IPS-20b (cell line): Measurements from ENCODE around the gene MSTO1.
"Not testable (repeated sequence)": the region's sequence is repeated elsewhere in the genome, so short reads cannot be mapped to it uniquely, and the experiment has no call there.

ENCODE experiments used
- H3K27ac ChIP-seq: one replicate; pipeline ENCODE4 v1.5.1; 2013; ENCODE audit warnings: low read length
- H3K27me3 ChIP-seq: 2 replicates; pipeline ENCODE4 v1.6.1; 2013; ENCODE audit warnings: mild to moderate bottlenecking, low read length, inconsistent platforms; ENCODE audit not compliant: insufficient read depth
- H3K36me3 ChIP-seq: 2 replicates; pipeline ENCODE4 v1.6.1; 2013; ENCODE audit warnings: low read depth, mild to moderate bottlenecking, inconsistent platforms, low read length, moderate library complexity; ENCODE audit not compliant: insufficient read depth
- H3K4me1 ChIP-seq: 2 replicates; pipeline ENCODE4 v1.6.1; 2013; ENCODE audit warnings: mild to moderate bottlenecking, control low read depth, inconsistent platforms, low read length, moderate library complexity; ENCODE audit not compliant: insufficient read depth
- H3K4me3 ChIP-seq: 2 replicates; pipeline ENCODE4 v1.5.1; 2013; ENCODE audit warnings: mild to moderate bottlenecking, low read length, inconsistent platforms
- H3K9ac ChIP-seq: 2 replicates; pipeline ENCODE4 v1.6.1; 2013; ENCODE audit warnings: low read depth, mild to moderate bottlenecking, inconsistent platforms, low read length, moderate library complexity
- H3K9me3 ChIP-seq: 2 replicates; pipeline ENCODE4 v1.6.1; 2013; ENCODE audit warnings: mild to moderate bottlenecking, low read depth, low read length, inconsistent platforms; ENCODE audit not compliant: insufficient read depth

MSTO1 gene

DNA sequence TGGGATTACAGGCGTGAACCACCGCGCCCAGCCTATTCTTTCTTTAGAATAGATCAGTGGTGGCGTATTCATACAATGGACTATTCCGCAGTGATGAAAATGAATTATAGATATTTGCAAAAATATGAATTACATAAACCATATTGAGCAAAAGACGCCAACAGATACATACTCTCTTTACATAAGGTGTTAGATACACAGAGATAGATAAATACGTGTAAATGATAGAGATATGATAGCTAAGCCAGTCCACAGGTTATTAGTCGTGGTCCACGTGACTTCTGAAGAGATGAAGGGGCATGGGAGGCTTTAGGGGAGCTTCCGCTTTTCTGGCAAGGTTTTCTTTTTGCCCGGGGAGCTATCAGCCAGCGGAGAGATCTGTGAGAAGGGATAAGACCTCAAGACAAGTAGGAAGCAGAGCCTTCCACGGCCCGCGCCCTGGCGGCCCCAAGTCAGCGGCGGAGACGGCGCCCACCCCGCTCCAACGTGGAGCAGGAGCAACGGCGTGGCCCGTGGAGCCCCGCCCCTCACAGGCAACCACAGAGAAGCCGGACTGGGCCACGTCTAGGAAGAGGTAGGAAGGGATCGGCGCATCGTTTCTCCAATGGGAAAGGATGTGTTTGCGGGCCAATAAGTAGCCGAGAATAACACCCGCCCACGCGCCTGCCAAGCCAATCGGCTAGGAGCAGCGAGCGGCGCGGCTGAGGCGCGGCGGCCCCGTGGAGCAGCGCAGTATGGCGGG lies at the start of gene MSTO1:
TSS of gene MSTO1 (plus strand) at position 704 of the 742 bp plus-strand sequence. CDS start at position 735, 31 bp downstream.
- Histone ChIP-seq H3K27ac (no peak within 1 kb of the TSS), H3K9ac (peak within 1 kb of the TSS; percentile 84; the same call in 1 of the 2 replicates), H3K4me3 (peak within 1 kb of the TSS; percentile 77), H3K27me3 (no peaks in the 10 kb centered on the region), H3K4me1 (no peaks in the 10 kb centered on the region), H3K36me3 (peaks cover 16% of the 10 kb centered on the region), H3K9me3 (no peaks in the 10 kb centered on the region)

DNA sequence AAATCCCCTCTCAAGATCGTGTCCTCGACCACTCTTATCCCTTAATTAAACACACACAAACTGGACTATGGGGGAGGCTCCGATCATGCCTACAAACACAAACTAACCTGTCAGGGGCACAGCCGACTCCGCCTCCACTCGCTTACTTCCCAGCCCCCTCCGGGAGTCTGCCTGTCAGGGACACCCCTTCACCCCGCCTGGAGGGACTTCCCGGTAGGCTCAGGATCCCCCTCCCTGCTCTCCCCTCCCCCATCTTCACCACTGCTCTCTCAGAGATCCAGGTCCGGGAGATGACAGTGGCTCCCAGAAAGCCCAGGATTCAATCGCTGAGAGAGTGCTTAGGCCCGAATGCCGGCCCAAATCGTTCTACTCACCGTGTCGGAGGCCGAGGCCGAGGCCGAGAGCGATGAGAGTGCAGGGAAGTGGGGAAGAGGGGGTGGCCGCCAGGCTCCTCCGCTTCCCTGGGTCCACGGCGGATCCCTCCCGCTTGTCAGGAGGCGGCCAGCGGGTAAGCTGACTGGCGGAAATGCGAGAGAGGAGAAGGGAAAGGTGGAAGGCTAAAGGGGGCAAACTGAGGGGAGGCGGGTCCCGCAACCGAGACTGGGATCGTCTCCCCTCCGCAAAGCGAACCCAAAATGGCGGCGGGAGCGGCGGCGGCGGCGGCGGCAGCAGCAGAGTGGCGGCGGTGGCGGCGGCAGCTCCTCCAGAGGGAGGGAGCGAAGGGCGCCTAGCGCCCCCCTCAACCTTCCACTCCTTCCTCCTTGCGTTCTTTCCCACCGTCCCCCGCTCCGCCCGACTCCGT lies 48.0 kb upstream of the MSTO1 start:
- not testable (repeated sequence) for H3K36me3 ChIP-seq, H3K4me1 ChIP-seq, H3K27me3 ChIP-seq, H3K9me3 ChIP-seq
- Histone ChIP-seq H3K27ac (peak overlapping the region; percentile 84), H3K4me3 (peak overlapping the region; percentile 86), H3K9ac (peak overlapping the region; percentile 94)

DNA sequence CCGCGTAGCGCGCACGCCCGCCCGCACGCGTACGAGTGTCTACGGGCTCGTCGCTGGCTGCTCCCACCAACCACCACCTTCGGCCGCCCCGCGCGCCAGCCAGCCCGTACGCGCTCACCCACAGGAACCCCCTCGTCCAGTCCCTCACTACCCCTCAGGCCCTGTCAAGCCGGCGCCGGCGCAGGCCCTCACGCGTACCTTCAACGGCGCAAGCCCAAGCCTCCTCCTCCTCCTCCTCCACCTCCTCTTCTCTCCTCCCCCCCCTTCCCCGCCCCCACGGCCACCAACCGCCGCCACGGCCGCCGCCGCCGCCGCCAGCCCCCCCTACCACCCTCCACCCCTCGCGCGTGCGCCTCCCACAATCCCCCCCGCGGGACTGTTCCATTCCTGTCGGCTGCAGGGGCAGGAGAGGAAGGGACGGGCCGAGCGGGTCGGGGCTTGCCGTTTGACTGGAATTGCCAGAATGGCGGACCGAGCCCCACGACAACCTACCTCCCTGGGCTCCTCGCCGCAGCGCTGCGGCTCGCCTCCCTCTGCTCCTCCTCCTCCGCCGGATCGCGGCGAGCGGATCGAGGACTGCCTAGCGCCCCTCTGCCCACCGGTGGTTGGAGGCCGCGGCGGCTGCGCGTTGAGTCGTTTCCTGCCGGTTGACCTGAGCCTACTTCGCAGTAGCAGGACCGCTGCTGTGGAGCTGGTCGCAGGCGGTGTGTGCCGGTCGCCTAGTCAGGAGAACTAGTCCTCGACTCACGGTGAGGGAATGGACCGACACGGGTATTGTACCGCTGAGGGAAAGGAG lies 47.2 kb upstream of the MSTO1 start, which contains the start of gene ASH1L:
TSS of gene ASH1L (minus strand) at position 223 of the 796 bp plus-strand sequence. CDS start 41,284 bp downstream, outside the sequence.
- Histone ChIP-seq H3K27me3 (no peaks in the 10 kb centered on the region), H3K4me3 (peak within 1 kb of the TSS; percentile 86), H3K27ac (peak within 1 kb of the TSS; percentile 93), H3K4me1 (peaks cover 4% of the 10 kb centered on the region; the same call in 1 of the 2 replicates), H3K9ac (peak within 1 kb of the TSS; percentile 98), H3K9me3 (no peaks in the 10 kb centered on the region), H3K36me3 (peaks cover 8% of the 10 kb centered on the region; the same call in 1 of the 2 replicates)

DNA sequence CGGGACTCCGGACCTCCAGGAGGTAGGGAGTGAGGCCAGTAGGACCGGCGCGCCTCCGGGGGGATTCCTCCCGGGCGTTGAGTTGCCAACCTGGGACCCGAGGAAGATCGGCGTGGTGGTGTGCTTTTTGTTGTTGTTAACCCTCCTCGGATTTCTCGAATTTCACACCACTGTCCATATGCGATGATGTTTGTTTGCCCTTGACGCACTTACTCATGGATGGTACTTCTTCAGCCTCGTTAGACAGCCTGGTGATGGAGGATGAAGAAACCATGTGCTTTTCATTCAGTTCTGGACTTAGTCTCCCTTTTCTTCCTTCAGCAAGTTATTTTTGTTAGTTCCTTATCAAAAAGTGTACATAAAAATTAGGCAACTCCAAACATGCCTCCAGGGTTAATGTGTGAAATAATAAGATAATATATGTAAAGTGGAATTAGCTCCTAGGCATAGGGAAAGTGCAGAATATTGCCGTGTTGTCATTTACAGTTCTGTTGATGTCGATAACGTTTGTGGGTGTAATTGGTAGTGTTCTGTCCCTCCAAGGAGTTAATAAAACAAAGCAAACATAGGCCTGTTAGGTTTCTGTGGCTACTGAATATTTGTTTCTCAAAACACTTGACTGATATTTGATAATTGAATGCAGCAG lies 46.5 kb upstream of the MSTO1 start:
- peak overlapping the region; percentile 98 for H3K9ac ChIP-seq
- H3K4me1 ChIP-seq, H3K36me3 ChIP-seq, H3K9me3 ChIP-seq, H3K27ac ChIP-seq, H3K27me3 ChIP-seq: not testable (repeated sequence)
- peak overlapping the region; percentile 86 for H3K4me3 ChIP-seq

DNA sequence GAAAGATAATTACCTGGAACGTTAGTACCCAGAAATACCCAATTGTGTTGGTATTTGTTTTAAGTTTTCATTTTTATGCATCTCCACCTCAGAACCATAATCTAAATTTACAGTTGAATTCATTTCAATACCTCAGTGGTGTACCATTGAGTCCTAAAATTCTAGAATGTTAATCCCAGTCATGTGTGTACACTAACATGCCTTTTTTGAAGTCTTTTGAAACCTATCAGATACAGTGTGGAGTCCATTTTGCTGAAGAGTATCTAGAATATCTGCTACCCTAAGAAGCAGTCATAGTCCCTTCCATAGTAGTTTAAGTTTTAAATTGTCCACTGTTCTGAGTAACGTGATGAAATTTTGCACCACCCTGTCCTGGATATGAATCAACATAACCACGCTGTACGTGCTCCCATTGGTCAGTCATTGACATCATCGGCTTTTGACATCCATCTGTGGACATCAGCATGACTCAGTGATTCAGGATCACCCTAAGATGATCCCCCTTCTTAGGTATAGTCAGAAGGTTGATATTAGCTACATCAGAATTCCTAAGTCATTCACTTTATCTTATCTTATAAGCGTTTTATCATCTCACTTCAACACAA lies 39.9 kb upstream of the MSTO1 start:
- H3K27ac ChIP-seq: no peak overlapping the region
- H3K9me3 ChIP-seq: no peaks in the 10 kb centered on the region
- H3K4me1 ChIP-seq: no peaks in the 10 kb centered on the region
- H3K4me3 ChIP-seq: no peak overlapping the region
- peaks cover 24% of the 10 kb centered on the region for H3K36me3 ChIP-seq
- no peak overlapping the region for H3K9ac ChIP-seq
- H3K27me3 ChIP-seq: no peaks in the 10 kb centered on the region

DNA sequence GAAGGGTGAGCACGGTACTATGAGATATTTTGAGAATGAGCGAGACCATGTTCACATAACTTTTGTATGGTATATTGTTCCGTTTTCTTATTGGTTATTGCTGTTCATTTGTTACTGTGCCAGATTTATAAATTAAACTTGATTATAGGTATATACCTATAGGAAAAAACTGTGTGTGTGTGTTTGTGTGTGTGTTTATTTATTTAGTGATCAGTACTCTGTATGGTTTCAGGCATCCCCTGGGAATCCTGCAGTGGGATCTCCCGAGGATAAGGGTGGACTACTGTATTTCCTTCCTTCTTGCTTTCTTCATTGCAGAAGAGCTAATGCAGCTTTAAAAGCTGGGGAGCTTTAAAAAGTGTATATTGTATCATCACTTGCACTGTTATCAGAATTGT lies 39.4 kb upstream of the MSTO1 start:
- no peaks in the 10 kb centered on the region for H3K27me3 ChIP-seq
- H3K36me3 ChIP-seq: peaks cover 20% of the 10 kb centered on the region
- H3K9ac ChIP-seq: no peak overlapping the region
- H3K4me1 ChIP-seq: no peaks in the 10 kb centered on the region
- H3K27ac ChIP-seq: no peak overlapping the region
- no peak overlapping the region for H3K4me3 ChIP-seq
- H3K9me3 ChIP-seq: no peaks in the 10 kb centered on the region

DNA sequence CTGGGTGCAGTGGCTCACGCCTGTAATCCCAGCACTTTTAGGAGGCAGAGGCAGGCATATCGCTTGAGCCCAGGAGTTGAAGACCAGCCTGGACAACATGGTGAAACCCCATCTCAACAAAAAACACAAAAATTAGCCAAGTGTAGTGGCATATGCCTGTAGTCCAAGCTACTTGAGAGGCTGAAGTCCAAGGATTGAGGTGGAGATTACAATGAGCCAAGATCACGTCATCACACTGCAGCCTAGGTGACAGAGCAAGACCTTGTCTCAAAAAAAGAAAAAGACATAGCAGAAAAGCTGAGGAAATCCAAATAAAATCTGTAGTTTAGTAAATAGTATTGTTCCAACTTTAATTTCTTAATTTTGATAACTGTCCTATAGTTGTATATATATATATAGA lies 35.9 kb upstream of the MSTO1 start:
- Histone ChIP-seq H3K27ac (no peak overlapping the region), H3K9ac (no peak overlapping the region), H3K4me3 (no peak overlapping the region), H3K4me1 (no peaks in the 10 kb centered on the region), H3K27me3 (no peaks in the 10 kb centered on the region), H3K9me3 (no peaks in the 10 kb centered on the region), H3K36me3 (peaks cover 16% of the 10 kb centered on the region)

DNA sequence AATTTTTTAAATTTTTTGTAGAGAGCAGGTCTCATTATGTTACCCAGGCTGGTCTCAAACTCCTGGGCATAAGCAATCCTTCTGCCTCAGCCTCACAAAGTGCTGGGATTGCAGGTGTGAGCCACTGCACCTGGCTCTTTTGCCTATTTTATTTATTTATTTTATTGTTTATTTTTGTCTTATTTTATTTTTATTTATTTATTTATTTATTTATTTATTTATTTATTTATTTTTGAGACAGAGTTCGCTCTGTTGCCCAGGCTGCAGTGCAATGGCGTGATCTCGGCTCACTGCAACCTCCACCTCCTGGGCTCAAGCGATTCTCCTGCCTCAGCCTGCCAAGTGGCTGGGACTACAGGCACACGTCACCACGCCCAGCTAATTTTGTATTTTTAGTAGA lies 34.4 kb upstream of the MSTO1 start:
- not testable (repeated sequence) for H3K4me1 ChIP-seq, H3K27me3 ChIP-seq, H3K4me3 ChIP-seq, H3K9me3 ChIP-seq, H3K36me3 ChIP-seq, H3K9ac ChIP-seq, H3K27ac ChIP-seq

DNA sequence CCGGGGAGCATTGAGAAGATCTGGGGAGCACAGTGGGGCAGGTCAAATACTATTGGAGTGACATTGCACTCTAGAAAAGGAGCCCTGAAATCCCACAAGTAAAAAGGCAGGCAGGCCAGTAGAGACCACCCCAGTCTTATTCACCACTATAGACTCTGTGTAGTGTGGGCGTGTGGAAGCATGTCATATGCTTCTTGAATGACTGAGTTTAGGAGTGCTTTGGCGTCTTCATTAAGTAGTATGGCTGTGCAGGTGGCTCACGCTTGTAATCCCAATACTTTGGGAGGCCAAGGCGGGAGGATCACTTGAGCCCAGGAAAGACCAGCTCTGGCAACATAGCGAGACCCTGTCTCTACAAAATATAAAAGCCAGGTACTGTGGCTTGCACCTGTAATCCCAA lies 26.2 kb upstream of the MSTO1 start:
- not testable (repeated sequence) for H3K27me3 ChIP-seq, H3K4me1 ChIP-seq, H3K9me3 ChIP-seq, H3K36me3 ChIP-seq, H3K9ac ChIP-seq, H3K27ac ChIP-seq, H3K4me3 ChIP-seq

DNA sequence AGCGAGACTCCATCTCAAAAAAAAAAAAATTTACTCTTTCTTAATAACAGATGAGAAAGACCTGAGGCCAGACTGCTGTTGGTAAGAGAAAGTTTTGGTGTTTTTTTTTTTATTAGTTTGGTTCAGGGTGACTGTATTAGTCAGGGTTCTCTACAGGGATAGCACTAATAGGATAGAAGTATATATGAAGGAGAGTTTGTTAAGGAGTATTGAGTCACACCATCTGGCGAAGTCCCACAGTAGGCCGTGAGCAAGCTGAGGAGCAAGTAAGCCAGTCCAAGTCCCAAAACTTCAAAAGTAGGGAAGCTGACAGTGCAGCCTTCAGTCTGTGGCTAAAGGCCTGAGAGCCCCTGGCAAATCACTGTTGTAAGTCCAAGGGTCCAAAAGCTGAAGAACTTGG lies 20.7 kb upstream of the MSTO1 start:
- H3K4me3 ChIP-seq, H3K27ac ChIP-seq, H3K9me3 ChIP-seq, H3K36me3 ChIP-seq, H3K27me3 ChIP-seq, H3K4me1 ChIP-seq, H3K9ac ChIP-seq: not testable (repeated sequence)
